Neural progenitor cell (in vitro differentiated cells): ENCODE results near the gene PRSS57. TPM values are rescaled to one million over a fixed set of nuclear protein-coding genes. Genes with fewer than 3 reads are reported as not detected.

Experiments
- DNase-seq: peaks from one replicate; pipeline ENCODE4 v3.0.0-alpha.2; 2016; ENCODE audit warnings: low spot score
- H2AFZ ChIP-seq: fragments of 200-600 bp; sonication (generic); replicated peaks from 2 replicates; pipeline ENCODE4 v1.6.1; 2016; ENCODE audit warnings: antibody characterized with exemption
- H3F3A ChIP-seq: fragments of 200-600 bp; sonication (generic); 2 replicates; pipeline ENCODE4 v1.6.1; 2016; ENCODE audit warnings: antibody characterized with exemption, low read depth
- H3K27ac ChIP-seq: fragments of 200-600 bp; sonication (generic); 2 replicates; pipeline ENCODE4 v1.5.1; 2016; ENCODE audit warnings: mild to moderate bottlenecking
- H3K27me3 ChIP-seq: fragments of 200-600 bp; sonication (generic); 2 replicates; pipeline ENCODE4 v1.6.1; 2016; ENCODE audit warnings: mild to moderate bottlenecking, moderate library complexity
- H3K36me3 ChIP-seq: fragments of 200-600 bp; sonication (generic); 2 replicates; pipeline ENCODE4 v1.5.1; 2016
- H3K4me1 ChIP-seq: fragments of 200-600 bp; sonication (generic); 2 replicates; pipeline ENCODE4 v1.6.1; 2016; ENCODE audit warnings: mixed run types
- H3K4me2 ChIP-seq: fragments of 200-600 bp; sonication (generic); 2 replicates; pipeline ENCODE4 v1.6.1; 2016
- H3K4me3 ChIP-seq: fragments of 200-600 bp; sonication (generic); 2 replicates; pipeline ENCODE4 v1.5.1; 2016
- H3K79me2 ChIP-seq: fragments of 200-600 bp; sonication (generic); 2 replicates; pipeline ENCODE4 v1.6.1; 2016; ENCODE audit warnings: low read depth
- H3K9ac ChIP-seq: fragments of 200-600 bp; sonication (generic); 2 replicates; pipeline ENCODE4 v1.6.1; 2016
- H3K9me3 ChIP-seq: fragments of 200-600 bp; sonication (generic); 2 replicates; pipeline ENCODE4 v1.5.1; 2016; ENCODE audit warnings: low read depth
- H4K20me1 ChIP-seq: fragments of 200-600 bp; sonication (generic); 2 replicates; pipeline ENCODE4 v1.6.1; 2016; ENCODE audit warnings: low read depth
- H3K27ac Mint-ChIP-seq: 3 replicates; pipeline ENCODE4 v1.8.0; 2021; ENCODE audit warnings: mixed read lengths
- H3K27me3 Mint-ChIP-seq: 2 replicates; pipeline ENCODE4 v1.8.0; 2022; ENCODE audit warnings: low read depth, mild to moderate bottlenecking, inconsistent platforms, moderate library complexity, mixed read lengths; ENCODE audit not compliant: insufficient read depth
- H3K36me3 Mint-ChIP-seq: 3 replicates; pipeline ENCODE4 v1.8.0; 2021; ENCODE audit warnings: mixed read lengths
- H3K4me1 Mint-ChIP-seq: 3 replicates; pipeline ENCODE4 v1.8.0; 2021; ENCODE audit warnings: mixed read lengths
- H3K4me3 Mint-ChIP-seq: 3 replicates; pipeline ENCODE4 v1.8.0; 2021; ENCODE audit warnings: mild to moderate bottlenecking, moderate library complexity, mixed read lengths
- H3K9me3 Mint-ChIP-seq: 3 replicates; pipeline ENCODE4 v1.8.0; 2020; ENCODE audit warnings: mixed read lengths
- CTCF ChIP-seq: fragments of 200-600 bp; sonication (generic); IDR thresholded peaks from 2 replicates; pipeline ENCODE4 v1.5.1; 2017; ENCODE audit warnings: antibody characterized with exemption, mild to moderate bottlenecking
- EZH2 ChIP-seq: fragments of 200-600 bp; sonication (generic); IDR thresholded peaks from 2 replicates; pipeline ENCODE4 v1.6.1; 2017; ENCODE audit warnings: antibody characterized with exemption, mild to moderate bottlenecking, moderate library complexity
- EZH2phosphoT487 ChIP-seq: fragments of 200-600 bp; sonication (generic); IDR thresholded peaks from 2 replicates; pipeline ENCODE4 v1.6.1; 2017; ENCODE audit warnings: antibody characterized with exemption
- total RNA-seq: library from RNA; depleted of rRNA; stranded (reverse); fragments of >200 nt; gene quantifications from 2 replicates; pipeline ENCODE4 v1.2.3, GENCODE V29; 2015; ENCODE audit warnings: low replicate concordance

Gene PRSS57
- total RNA-seq, 1 donor from 2014 or later, result not detected

- Mint-ChIP-seq H3K9me3 (no peaks in the 10 kb centered on the region), H3K4me1 (no peaks in the 10 kb centered on the region), H3K27me3 (peaks cover 2% of the 10 kb centered on the region), H3K27ac (no peak overlapping the region), H3K36me3 (peaks cover 5% of the 10 kb centered on the region), H3K4me3 (no peak overlapping the region)
- Histone ChIP-seq H4K20me1 (peaks cover 43% of the 10 kb centered on the region), H2AFZ (no peak overlapping the region), H3F3A (no peaks in the 10 kb centered on the region), H3K9me3 (no peaks in the 10 kb centered on the region), H3K4me2 (no peak overlapping the region), H3K27ac (no peak overlapping the region), H3K9ac (no peak overlapping the region), H3K27me3 (no peaks in the 10 kb centered on the region), H3K4me3 (no peak overlapping the region), H3K79me2 (peaks cover 36% of the 10 kb centered on the region), H3K4me1 (no peaks in the 10 kb centered on the region), H3K36me3 (no peaks in the 10 kb centered on the region)
- DNase-seq, result no peak
- TF ChIP-seq EZH2 (no peak), EZH2phosphoT487 (no peak), CTCF (no peak)
Observed at GRCh38 chr19:650121-650520, 45.1 kb downstream of the PRSS57 start.

GRCh38 chr19:648904-649801 is 46.1 kb downstream of the PRSS57 start:
- H3K4me3 Mint-ChIP-seq, result no peak overlapping the region
- H3K27me3 ChIP-seq, result no peaks in the 10 kb centered on the region
- no peak for TF ChIP-seq CTCF
- TF ChIP-seq EZH2phosphoT487, result no peak
- TF ChIP-seq EZH2, result no peak
- peaks cover 27% of the 10 kb centered on the region for H3K79me2 ChIP-seq
- no peaks in the 10 kb centered on the region for H3K9me3 ChIP-seq
- no peaks in the 10 kb centered on the region for H3K36me3 ChIP-seq
- H3K9ac ChIP-seq, result no peak overlapping the region
- no peaks in the 10 kb centered on the region for H3K9me3 Mint-ChIP-seq
- H3K36me3 Mint-ChIP-seq, result peaks cover 5% of the 10 kb centered on the region
- no peak overlapping the region for H3K4me2 ChIP-seq
- peaks cover 35% of the 10 kb centered on the region for H4K20me1 ChIP-seq
- peaks cover 2% of the 10 kb centered on the region for H3K27me3 Mint-ChIP-seq
- no peak overlapping the region for H3K4me3 ChIP-seq
- no peak overlapping the region for H3K27ac Mint-ChIP-seq
- no peak for DNase-seq
- H3K4me1 ChIP-seq, result no peaks in the 10 kb centered on the region
- H3F3A ChIP-seq, result no peaks in the 10 kb centered on the region
- H3K4me1 Mint-ChIP-seq, result no peaks in the 10 kb centered on the region
- H2AFZ ChIP-seq, result no peak overlapping the region
- no peak overlapping the region for H3K27ac ChIP-seq

GRCh38 chr19:648305-648704 is 46.9 kb downstream of the PRSS57 start:
- H3K9me3 Mint-ChIP-seq, result no peaks in the 10 kb centered on the region
- no peak for DNase-seq
- peaks cover 2% of the 10 kb centered on the region for H3K27me3 Mint-ChIP-seq
- Histone ChIP-seq H4K20me1 (peaks cover 31% of the 10 kb centered on the region), H3K4me2 (no peak overlapping the region), H3K4me1 (no peaks in the 10 kb centered on the region), H3K79me2 (peaks cover 18% of the 10 kb centered on the region), H3K4me3 (no peak overlapping the region), H3K27ac (no peak overlapping the region), H3K27me3 (no peaks in the 10 kb centered on the region), H2AFZ (no peak overlapping the region), H3K9me3 (no peaks in the 10 kb centered on the region), H3K36me3 (no peaks in the 10 kb centered on the region), H3F3A (no peaks in the 10 kb centered on the region), H3K9ac (no peak overlapping the region)
- TF ChIP-seq EZH2phosphoT487, result no peak
- no peak for TF ChIP-seq EZH2
- TF ChIP-seq CTCF, result no peak
- H3K27ac Mint-ChIP-seq, result no peak overlapping the region
- H3K4me3 Mint-ChIP-seq, result no peak overlapping the region
- peaks cover 5% of the 10 kb centered on the region for H3K36me3 Mint-ChIP-seq
- H3K4me1 Mint-ChIP-seq, result no peaks in the 10 kb centered on the region
